HG03097 (cell line): ENCODE measurements around the gene SNW1.
"Not testable (repeated sequence)": the region's sequence is repeated elsewhere in the genome, so short reads cannot be mapped to it uniquely, and the experiment has no call there.

Experiments used
- ATAC-seq: cut with Tn5 transposase; IDR thresholded peaks from one replicate; pipeline ENCODE4 v1.9.1; 2021; ENCODE audit not compliant: unreplicated experiment, low FRiP score

Gene SNW1

GRCh38 chr14:77760381-77761204 is at the start of gene SNW1:
Gene SNW1 (minus strand): TSS chr14:77761156. CDS start chr14:77761127, 29 bp downstream.
- peak; percentile 94 for ATAC-seq

- no peak for ATAC-seq
Measured at GRCh38 chr14:77809011-77809410, 48.1 kb upstream of the SNW1 start.

- ATAC-seq, result no peak
Measured at GRCh38 chr14:77808250-77808649, 47.3 kb upstream of the SNW1 start.

- no peak for ATAC-seq
Measured at GRCh38 chr14:77805706-77806105, 44.8 kb upstream of the SNW1 start.

GRCh38 chr14:77804592-77804991 is 43.6 kb upstream of the SNW1 start:
- ATAC-seq, result no peak

- ATAC-seq, result no peak
Measured at GRCh38 chr14:77800814-77801213, 39.9 kb upstream of the SNW1 start.

GRCh38 chr14:77799863-77800730 is 39.1 kb upstream of the SNW1 start, which contains the start of gene ADCK1:
Gene ADCK1 (plus strand): TSS chr14:77800109. CDS start chr14:77818979, 18,870 bp downstream.
- ATAC-seq, result peak; percentile 93

DNA sequence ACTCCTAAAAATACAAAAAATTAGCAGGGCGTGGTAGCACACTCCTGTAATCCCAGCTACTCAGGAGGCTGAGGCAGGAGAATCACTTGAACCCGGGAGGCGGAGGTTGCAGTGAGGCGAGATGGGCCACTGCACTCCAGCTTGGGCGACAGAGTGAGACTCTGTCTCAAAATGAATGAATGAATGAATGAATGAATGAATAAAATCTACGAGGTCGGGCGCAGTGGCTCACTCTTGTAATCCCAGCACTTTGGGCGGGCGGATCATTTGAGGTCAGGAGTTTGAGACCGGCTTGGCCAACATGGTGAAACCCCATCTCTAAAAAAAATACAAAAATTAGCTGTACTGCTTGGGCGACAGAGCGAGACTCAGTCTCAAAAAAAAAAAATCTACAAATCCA is 38.5 kb upstream of the SNW1 start:
- not testable (repeated sequence) for ATAC-seq

DNA sequence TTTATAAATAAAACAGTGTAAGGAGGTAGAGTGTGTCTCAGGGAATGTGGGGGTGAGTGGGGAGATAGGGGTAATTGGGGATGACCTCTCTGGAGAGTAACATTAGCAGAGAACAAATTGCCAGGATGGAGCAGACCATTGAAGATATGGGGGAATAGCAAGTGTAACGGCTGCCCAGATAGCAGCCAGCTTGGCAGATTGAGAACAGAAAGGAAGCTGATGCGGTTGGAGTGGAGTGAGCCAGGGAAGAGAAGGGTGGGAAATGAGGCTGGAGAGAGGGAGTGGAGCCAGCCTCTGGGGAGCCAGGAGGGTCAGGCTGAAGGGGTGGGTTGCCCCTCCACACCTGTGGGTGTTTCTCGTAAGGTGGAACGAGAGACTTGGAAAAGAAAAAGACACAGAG is 33.4 kb upstream of the SNW1 start:
- ATAC-seq, result no peak

DNA sequence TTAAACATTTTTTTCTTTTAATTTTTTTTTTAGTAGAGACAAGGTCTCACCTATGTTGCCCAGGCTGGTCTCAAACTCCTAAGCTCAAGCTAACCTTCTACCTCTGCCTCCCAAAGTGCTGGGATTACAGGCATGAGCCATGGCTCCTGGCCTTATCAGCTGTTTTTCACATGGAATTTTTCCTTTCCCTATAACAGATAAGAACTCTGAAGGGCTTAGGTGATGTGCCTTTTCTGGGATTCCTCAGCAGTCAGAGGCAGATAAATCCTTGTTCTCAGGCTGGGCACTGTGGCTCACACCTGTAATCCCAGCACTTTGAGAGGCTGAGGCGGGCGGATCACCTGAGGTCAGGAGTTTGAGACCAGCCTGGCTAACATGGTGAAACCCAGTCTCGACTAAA is 32.3 kb upstream of the SNW1 start:
- ATAC-seq, result not testable (repeated sequence)

DNA sequence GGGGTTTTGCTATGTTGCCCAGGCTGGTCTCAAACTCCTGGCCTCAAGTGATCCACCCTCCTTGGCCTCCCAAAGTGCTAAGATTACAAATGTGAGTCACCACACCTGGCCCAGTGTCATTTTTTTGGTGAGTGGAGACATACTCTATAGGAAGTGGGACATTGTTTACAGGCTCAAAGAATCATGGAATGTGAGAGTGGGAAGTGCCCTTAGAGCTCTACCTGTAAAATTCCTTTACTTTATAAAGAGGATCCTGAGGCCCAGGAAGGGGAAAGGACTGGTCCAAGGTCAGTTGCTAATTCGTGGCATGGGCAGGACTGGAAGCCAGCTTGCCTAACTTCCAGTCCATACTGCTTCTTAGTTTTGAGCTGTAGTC is 30.3 kb upstream of the SNW1 start:
- ATAC-seq, result no peak

DNA sequence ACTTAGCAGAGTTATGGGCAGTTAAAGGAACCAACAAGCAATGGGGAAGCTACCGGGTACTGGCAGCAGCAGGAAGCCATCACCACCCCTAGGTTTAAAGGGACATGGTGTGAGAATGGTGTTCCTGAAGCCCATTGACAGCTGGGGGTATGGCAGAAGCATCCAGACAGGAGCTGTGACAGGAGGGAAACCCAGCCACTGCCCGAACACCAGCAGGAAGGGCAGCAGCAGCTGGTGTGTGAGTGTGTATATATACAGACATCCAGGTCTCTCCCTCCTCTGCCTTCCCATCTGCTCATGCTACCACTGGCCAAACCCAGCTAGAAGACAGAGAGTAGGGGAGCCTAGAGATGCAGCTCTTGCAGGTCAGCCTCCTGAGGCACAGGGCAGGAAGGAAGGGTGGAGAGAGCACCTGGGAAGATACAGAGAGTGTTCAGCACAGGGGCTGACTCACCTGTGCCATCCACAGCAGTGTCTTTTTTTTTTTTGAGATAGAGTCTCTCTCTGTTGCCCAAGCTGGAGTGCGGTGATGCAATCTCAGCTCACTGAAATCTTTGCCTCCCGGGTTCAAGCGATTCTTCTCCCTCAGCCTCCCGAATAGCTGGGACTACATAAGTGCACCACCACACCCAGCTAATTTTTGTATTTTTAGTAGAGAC is 29.7 kb upstream of the SNW1 start:
- no peak for ATAC-seq

DNA sequence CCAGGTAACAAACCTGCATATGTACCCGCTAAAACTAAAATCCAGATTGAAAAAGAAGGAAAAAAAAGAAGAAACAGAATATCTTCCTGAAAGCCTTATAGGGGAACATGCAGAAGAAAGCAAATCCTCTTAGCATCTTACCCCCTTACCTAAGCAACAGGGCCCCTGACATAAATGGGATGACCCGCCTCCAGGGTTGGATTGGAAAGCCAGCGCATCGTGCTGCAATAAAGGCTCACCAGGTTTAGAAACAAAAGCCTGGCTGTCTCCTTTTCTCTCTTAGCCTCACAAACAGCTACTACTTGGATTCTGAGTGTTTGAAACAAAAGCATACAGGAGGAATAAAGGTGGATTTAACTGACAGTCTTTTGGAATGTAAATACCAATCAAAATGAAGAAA is 25.2 kb upstream of the SNW1 start:
- no peak for ATAC-seq

GRCh38 chr14:77782202-77782601 is 21.2 kb upstream of the SNW1 start:
- no peak for ATAC-seq

GRCh38 chr14:77773966-77774365 is 13.0 kb upstream of the SNW1 start:
- not testable (repeated sequence) for ATAC-seq

DNA sequence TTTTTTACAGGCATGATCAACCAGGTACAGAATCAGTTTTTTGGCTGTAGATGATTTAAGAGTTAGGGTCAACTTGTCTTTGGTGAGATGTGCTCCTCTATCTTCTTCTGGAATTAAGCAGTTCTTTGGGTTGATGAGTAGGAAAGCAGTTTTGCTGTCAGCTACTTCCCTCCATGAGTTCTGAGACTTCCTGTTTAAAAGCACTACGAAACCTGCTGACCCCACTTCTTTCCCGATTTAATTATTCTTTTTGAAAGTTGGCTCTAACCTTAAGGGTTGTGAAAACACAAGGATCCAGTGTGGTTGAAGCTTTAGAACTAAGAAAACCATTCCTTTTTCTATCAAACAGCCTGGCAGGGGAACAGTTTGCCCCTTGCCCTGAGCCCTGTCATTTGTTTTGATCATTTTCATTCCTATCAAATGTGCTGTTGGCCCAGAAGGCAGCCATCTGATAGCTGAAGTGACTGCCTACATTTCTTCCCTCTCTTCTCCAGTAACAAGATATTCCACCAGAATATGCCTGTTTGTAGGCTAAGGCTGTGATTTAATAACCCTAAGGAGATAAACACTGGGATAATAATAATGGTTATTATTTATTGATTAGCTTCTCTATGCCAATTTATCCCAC is 7.6 kb upstream of the SNW1 start:
- ATAC-seq, result not testable (repeated sequence)

GRCh38 chr14:77763978-77764377 is 3.0 kb upstream of the SNW1 start:
- no peak for ATAC-seq

DNA sequence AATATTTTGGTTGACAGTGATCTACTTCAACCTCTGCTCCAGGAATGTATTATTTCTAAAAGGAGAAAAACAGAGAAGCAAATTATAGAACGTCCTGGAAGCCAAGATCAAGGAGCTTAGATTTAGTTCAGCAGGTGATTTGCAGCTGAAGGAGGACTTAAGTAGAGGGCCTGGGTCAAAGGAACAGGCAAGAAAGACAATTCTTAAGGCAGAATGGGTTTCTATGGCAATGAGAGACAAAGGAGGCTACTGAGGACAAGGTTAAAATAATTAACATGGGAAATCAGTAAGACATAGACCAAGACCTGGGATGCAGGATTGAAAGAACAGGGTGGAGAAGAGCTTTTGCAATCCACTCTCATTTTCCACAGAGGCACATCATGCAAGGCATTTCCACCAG is 2.4 kb upstream of the SNW1 start:
- ATAC-seq, result no peak

GRCh38 chr14:77761205-77761931 is 412 bp upstream of the SNW1 start:
- ATAC-seq, result no peak
